ENCODE measurements around the gene TMEM125.

The TMEM125 gene

DNA sequence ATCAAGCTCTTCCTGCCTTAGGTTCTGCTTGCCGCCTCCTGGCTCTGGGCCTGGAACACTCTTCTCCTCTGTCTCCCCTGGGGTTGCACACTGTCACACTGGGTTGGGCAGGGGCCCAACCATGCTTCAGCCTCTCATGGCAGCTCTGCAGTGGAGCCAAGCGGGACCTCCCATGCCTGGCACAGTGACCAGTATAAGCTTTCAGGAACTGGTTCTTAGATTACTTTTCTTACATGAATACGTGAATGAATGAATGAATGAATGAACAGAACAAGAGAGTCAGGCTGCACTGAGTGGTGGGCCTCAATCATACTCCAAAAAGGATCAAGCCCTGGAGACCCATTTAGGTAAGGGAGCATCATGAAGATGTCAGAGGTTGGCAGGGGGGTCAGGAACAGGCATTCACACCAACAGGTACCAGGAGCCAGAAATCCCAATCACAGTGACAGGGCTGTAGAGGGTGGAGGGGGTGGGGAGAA is 30.8 kb upstream of the TMEM125 start:
- Histone ChIP-seq H3K4me2 (ENCODE audit: low read depth, low read length, poor library complexity, severe bottlenecking) (no peak overlapping the region), H3K9me2 (replicated peaks; ENCODE audit: insufficient read depth, low read length) (no peaks in the 10 kb centered on the region), H4K20me1 (ENCODE audit: low read depth, low read length) (no peaks in the 10 kb centered on the region), H3K79me2 (ENCODE audit: insufficient read depth, low read length) (no peaks in the 10 kb centered on the region), H3K9ac (ENCODE audit: low read length) (no peak overlapping the region), H3K9me3 (ENCODE audit: insufficient read depth, low read length) (no peaks in the 10 kb centered on the region), H3K27ac (ENCODE audit: low read depth, low read length) (no peak overlapping the region), H2AFZ (ENCODE audit: low read depth, low read length, severe bottlenecking) (no peak overlapping the region), H3K36me3 (ENCODE audit: low read length) (no peaks in the 10 kb centered on the region), H3K4me3 (ENCODE audit: insufficient read depth, low read length, poor library complexity, severe bottlenecking) (no peak overlapping the region), H3K27me3 (ENCODE audit: low read length) (no peaks in the 10 kb centered on the region), H3F3A (ENCODE audit: insufficient read depth) (no peaks in the 10 kb centered on the region)
- TF ChIP-seq, protein P1, sequence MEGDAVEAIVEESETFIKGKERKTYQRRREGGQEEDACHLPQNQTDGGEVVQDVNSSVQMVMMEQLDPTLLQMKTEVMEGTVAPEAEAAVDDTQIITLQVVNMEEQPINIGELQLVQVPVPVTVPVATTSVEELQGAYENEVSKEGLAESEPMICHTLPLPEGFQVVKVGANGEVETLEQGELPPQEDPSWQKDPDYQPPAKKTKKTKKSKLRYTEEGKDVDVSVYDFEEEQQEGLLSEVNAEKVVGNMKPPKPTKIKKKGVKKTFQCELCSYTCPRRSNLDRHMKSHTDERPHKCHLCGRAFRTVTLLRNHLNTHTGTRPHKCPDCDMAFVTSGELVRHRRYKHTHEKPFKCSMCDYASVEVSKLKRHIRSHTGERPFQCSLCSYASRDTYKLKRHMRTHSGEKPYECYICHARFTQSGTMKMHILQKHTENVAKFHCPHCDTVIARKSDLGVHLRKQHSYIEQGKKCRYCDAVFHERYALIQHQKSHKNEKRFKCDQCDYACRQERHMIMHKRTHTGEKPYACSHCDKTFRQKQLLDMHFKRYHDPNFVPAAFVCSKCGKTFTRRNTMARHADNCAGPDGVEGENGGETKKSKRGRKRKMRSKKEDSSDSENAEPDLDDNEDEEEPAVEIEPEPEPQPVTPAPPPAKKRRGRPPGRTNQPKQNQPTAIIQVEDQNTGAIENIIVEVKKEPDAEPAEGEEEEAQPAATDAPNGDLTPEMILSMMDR (IDR thresholded peaks at IDR 0.05; ENCODE audit: insufficient read depth, low read length, poor library complexity, severe bottlenecking): no peak
- TF ChIP-seq EZH2phosphoT487 (conservative IDR thresholded peaks at IDR 0.05; ENCODE audit: low read length): no peak

DNA sequence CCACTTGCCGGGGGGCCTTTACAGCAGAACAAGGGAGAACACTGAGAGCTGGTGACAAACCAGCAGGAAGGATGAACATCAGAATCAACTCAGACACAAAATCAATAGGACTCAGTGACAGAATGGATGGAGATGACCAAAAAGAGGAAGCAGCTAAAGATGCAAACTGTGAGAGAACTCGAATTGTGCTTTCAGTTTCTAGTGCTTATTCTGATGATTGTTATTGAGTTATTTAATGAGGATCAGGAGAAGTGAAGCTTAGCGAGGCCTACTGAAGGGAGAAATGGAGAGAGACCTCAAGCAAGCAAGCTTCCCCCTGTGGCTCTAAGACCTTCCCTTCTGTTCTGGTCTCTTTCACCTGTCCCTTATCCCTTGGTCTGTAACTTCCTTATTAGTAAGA is 30.3 kb upstream of the TMEM125 start:
- Histone ChIP-seq H3K4me3 (ENCODE audit: insufficient read depth, low read length, poor library complexity, severe bottlenecking) (no peak overlapping the region), H3K9ac (ENCODE audit: low read length) (no peak overlapping the region), H3K9me3 (ENCODE audit: insufficient read depth, low read length) (no peaks in the 10 kb centered on the region), H3K79me2 (ENCODE audit: insufficient read depth, low read length) (no peaks in the 10 kb centered on the region), H4K20me1 (ENCODE audit: low read depth, low read length) (no peaks in the 10 kb centered on the region), H3K36me3 (ENCODE audit: low read length) (no peaks in the 10 kb centered on the region), H3K27me3 (ENCODE audit: low read length) (no peaks in the 10 kb centered on the region), H3F3A (ENCODE audit: insufficient read depth) (no peaks in the 10 kb centered on the region), H3K4me2 (ENCODE audit: low read depth, low read length, poor library complexity, severe bottlenecking) (no peak overlapping the region), H3K9me2 (replicated peaks; ENCODE audit: insufficient read depth, low read length) (no peaks in the 10 kb centered on the region), H2AFZ (ENCODE audit: low read depth, low read length, severe bottlenecking) (no peak overlapping the region), H3K27ac (ENCODE audit: low read depth, low read length) (no peak overlapping the region)
- TF ChIP-seq, protein P1 (IDR thresholded peaks at IDR 0.05; ENCODE audit: insufficient read depth, low read length, poor library complexity, severe bottlenecking): no peak
- TF ChIP-seq EZH2phosphoT487 (conservative IDR thresholded peaks at IDR 0.05; ENCODE audit: low read length): no peak

DNA sequence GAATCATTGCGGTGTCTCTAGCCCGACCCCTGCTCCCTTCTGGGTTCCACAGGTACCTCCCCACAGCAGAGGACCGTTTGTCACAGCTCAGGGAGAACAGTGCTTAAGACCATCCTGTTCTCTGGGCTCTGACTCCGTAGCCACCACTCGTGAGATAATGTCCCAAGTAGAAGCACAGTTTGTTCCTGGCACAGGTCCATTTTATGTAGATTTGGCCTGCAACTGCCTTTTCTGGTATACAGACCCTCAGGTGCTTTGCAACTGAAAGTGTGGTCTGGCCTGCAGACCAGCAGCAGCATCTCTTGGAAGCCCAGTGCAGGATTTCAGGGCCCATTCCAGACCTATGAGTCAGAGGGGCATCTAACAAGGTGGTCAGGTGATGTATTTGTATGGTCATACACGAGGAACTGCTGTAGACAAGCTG is 28.4 kb upstream of the TMEM125 start:
- Histone ChIP-seq H3K4me3 (ENCODE audit: insufficient read depth, low read length, poor library complexity, severe bottlenecking) (no peak overlapping the region), H3K27ac (ENCODE audit: low read depth, low read length) (no peak overlapping the region), H3F3A (ENCODE audit: insufficient read depth) (no peaks in the 10 kb centered on the region), H3K79me2 (ENCODE audit: insufficient read depth, low read length) (no peaks in the 10 kb centered on the region), H3K4me2 (ENCODE audit: low read depth, low read length, poor library complexity, severe bottlenecking) (no peak overlapping the region), H3K9me3 (ENCODE audit: insufficient read depth, low read length) (0 out of 2 replicates have a peak, but pooled peaks cover 4% of the 10 kb centered on the region), H3K36me3 (ENCODE audit: low read length) (no peaks in the 10 kb centered on the region), H3K9me2 (replicated peaks; ENCODE audit: insufficient read depth, low read length) (no peaks in the 10 kb centered on the region), H3K27me3 (ENCODE audit: low read length) (no peaks in the 10 kb centered on the region), H2AFZ (ENCODE audit: low read depth, low read length, severe bottlenecking) (no peak overlapping the region), H3K9ac (ENCODE audit: low read length) (no peak overlapping the region), H4K20me1 (ENCODE audit: low read depth, low read length) (no peaks in the 10 kb centered on the region)
- TF ChIP-seq, protein P1 (IDR thresholded peaks at IDR 0.05; ENCODE audit: insufficient read depth, low read length, poor library complexity, severe bottlenecking): no peak
- TF ChIP-seq EZH2phosphoT487 (conservative IDR thresholded peaks at IDR 0.05; ENCODE audit: low read length): no peak

All from SU-DHL-6 (cell line).